CD8-positive, alpha-beta memory T cell (primary cell): ENCODE data around the gene ACOX2. TPM values are rescaled to one million over a fixed set of nuclear protein-coding genes. Genes with fewer than 3 reads are reported as not detected.

Experiments
- CTCF ChIA-PET: fragments of 350-600 bp; sonication (Branson Sonifier 250); formaldehyde crosslinking; loops from one replicate; lab custom pipeline; 2021; ENCODE audit warnings: antibody characterized with exemption; lab: Charles Lee
- POLR2A ChIA-PET: fragments of 350-600 bp; sonication (Branson Sonifier 250); formaldehyde crosslinking; loops from one replicate; lab custom pipeline; 2021; ENCODE audit warnings: antibody characterized with exemption; lab: Charles Lee
- DNase-seq, 5 donors: peaks; one replicate each; pipeline versions ENCODE4 v3.0.0 to v3.0.0-alpha.2; 2020 to 2022; ENCODE audit warnings: mixed read lengths in 1 of 5
- H3K27ac ChIP-seq: one replicate; pipeline ENCODE4 v1.7.0; 2013; ENCODE audit warnings: low read depth, mild to moderate bottlenecking, low read length, moderate library complexity
- H3K27me3 ChIP-seq: 2 replicates; pipeline ENCODE4 v1.7.0; 2013; ENCODE audit warnings: low read length, mild to moderate bottlenecking; ENCODE audit not compliant: insufficient read depth, poor library complexity, severe bottlenecking
- H3K36me3 ChIP-seq: 2 replicates; pipeline ENCODE4 v1.7.0; 2013; ENCODE audit warnings: mild to moderate bottlenecking, low read length, moderate library complexity; ENCODE audit not compliant: insufficient read depth
- H3K4me1 ChIP-seq: 2 replicates; pipeline ENCODE4 v1.7.0; 2013; ENCODE audit warnings: mild to moderate bottlenecking, low read length, moderate library complexity; ENCODE audit not compliant: insufficient read depth
- H3K4me3 ChIP-seq: 2 replicates; pipeline ENCODE4 v1.7.0; 2013; ENCODE audit warnings: mild to moderate bottlenecking, low read length
- H3K9me3 ChIP-seq: 2 replicates; pipeline ENCODE4 v1.7.0; 2013; ENCODE audit warnings: mild to moderate bottlenecking, low read length
- H3K27ac Mint-ChIP-seq, 8 donors: one replicate each; pipeline ENCODE4 v1.8.0; 2020 to 2021; ENCODE audit warnings: mixed read lengths in 8 of 8, mild to moderate bottlenecking in 6 of 8, inconsistent platforms in 3 of 8, moderate library complexity in 3 of 8
- H3K27me3 Mint-ChIP-seq, 2 donors: one replicate each; pipeline ENCODE4 v1.8.0; 2020 to 2021; ENCODE audit warnings: mixed read lengths in 2 of 2, mild to moderate bottlenecking in 1 of 2, moderate library complexity in 1 of 2
- H3K36me3 Mint-ChIP-seq, 3 donors: one replicate each; pipeline ENCODE4 v1.8.0; 2020 to 2021; ENCODE audit warnings: mixed read lengths in 3 of 3, inconsistent platforms in 1 of 3, mild to moderate bottlenecking in 1 of 3
- H3K4me1 Mint-ChIP-seq, 3 donors: one replicate each; pipeline ENCODE4 v1.8.0; 2020 to 2021; ENCODE audit warnings: mixed read lengths in 3 of 3, inconsistent platforms in 1 of 3, mild to moderate bottlenecking in 1 of 3
- H3K4me3 Mint-ChIP-seq, 7 donors: one replicate each; pipeline ENCODE4 v1.8.0; 2020 to 2021; ENCODE audit warnings: mixed read lengths in 7 of 7, mild to moderate bottlenecking in 6 of 7, moderate library complexity in 4 of 7, inconsistent platforms in 2 of 7
- H3K9me3 Mint-ChIP-seq, 5 donors: one replicate each; pipeline ENCODE4 v1.8.0; 2020 to 2022; ENCODE audit warnings: mixed read lengths in 5 of 5, mild to moderate bottlenecking in 3 of 5, moderate library complexity in 2 of 5, inconsistent platforms in 1 of 5
- polyA plus RNA-seq: library from polyadenylated mRNA; unstranded; fragments of 300-500 nt; fragmentation: Illumina TruSeq; gene quantifications from one replicate; pipeline ENCODE4 v1.2.3, GENCODE V29; 2021
- total RNA-seq, 2 experiments: library from RNA; stranded (reverse); gene quantifications; one replicate each; pipeline ENCODE4 v1.2.3, GENCODE V29; 2021

Gene ACOX2
- total and polyA plus RNA-seq, 3 experiments from 2014 or later = not detected

- ChIA-PET POLR2A (interaction anchor here (0.6 kb wide), 1 partner anchor 84 kb away, joined by 7 read pairs; no protein-coding TSS in a partner anchor), CTCF (interaction anchor here (0.8 to 3.3 kb wide), 5 partner anchors 7 to 178 kb away, joined by 3 to 11 read pairs (median 6); partner anchors contain the start of genes HTD2, KCTD6, PXK and RPP14)
- Mint-ChIP-seq H3K4me1 (peaks cover 13 to 15% (median 14%) of the 10 kb centered on the region in 3 donors), H3K27me3 (peaks cover 3 to 6% of the 10 kb centered on the region in 2 donors), H3K36me3 (peaks cover 0 to 2% (median 0%) of the 10 kb centered on the region in 3 donors), H3K27ac (no peak overlapping the region), H3K4me3 (peak overlapping the region in 1 of 7 donors; percentile 16), H3K9me3 (no peaks in the 10 kb centered on the region)
- DNase-seq = no peak
- Histone ChIP-seq H3K36me3 (no peaks in the 10 kb centered on the region), H3K27me3 (no peaks in the 10 kb centered on the region), H3K9me3 (no peaks in the 10 kb centered on the region), H3K27ac (no peak overlapping the region), H3K4me1 (no peaks in the 10 kb centered on the region), H3K4me3 (no peak overlapping the region)
Observed at GRCh38 chr3:58484045-58484721, 52.8 kb downstream of the ACOX2 start.

GRCh38 chr3:58482917-58483636 lies 53.9 kb downstream of the ACOX2 start:
- CTCF ChIA-PET = interaction anchor here (0.8 to 3.3 kb wide), 5 partner anchors 9 to 177 kb away, joined by 3 to 11 read pairs (median 4); partner anchors contain the start of genes HTD2, KCTD6, PXK and RPP14
- peaks cover 13 to 15% (median 14%) of the 10 kb centered on the region in 3 donors for H3K4me1 Mint-ChIP-seq
- no peaks in the 10 kb centered on the region for H3K4me1 ChIP-seq

GRCh38 chr3:58480309-58480708 lies 56.7 kb downstream of the ACOX2 start:
- CTCF ChIA-PET = interaction anchor here (1.6 to 1.8 kb wide), 2 partner anchors 11 to 17 kb away, joined by 5 to 7 read pairs; partner anchors contain the start of gene KCTD6
- Mint-ChIP-seq H3K27ac (no peak overlapping the region), H3K4me1 (peaks cover 1 to 2% (median 2%) of the 10 kb centered on the region in 3 donors), H3K9me3 (no peaks in the 10 kb centered on the region), H3K36me3 (peaks cover 0 to 3% (median 0%) of the 10 kb centered on the region in 3 donors), H3K4me3 (no peak overlapping the region), H3K27me3 (peaks cover 3 to 6% of the 10 kb centered on the region in 2 donors)
- Histone ChIP-seq H3K27ac (no peak overlapping the region), H3K4me3 (no peak overlapping the region), H3K4me1 (no peaks in the 10 kb centered on the region), H3K9me3 (no peaks in the 10 kb centered on the region), H3K36me3 (no peaks in the 10 kb centered on the region), H3K27me3 (no peaks in the 10 kb centered on the region)
- no peak for DNase-seq
- POLR2A ChIA-PET = no interaction called here

More at GRCh38 chr3:58482917-58483636, 53.9 kb downstream of the ACOX2 start:
- Mint-ChIP-seq H3K9me3 (no peaks in the 10 kb centered on the region), H3K27ac (peak overlapping the region in 1 of 8 donors; percentile 17), H3K36me3 (peaks cover 0 to 3% (median 0%) of the 10 kb centered on the region in 3 donors), H3K4me3 (no peak overlapping the region), H3K27me3 (peaks cover 3 to 6% of the 10 kb centered on the region in 2 donors)
- no peak overlapping the region for H3K4me3 ChIP-seq
- no peaks in the 10 kb centered on the region for H3K27me3 ChIP-seq
- no peak overlapping the region for H3K27ac ChIP-seq
- POLR2A ChIA-PET = no interaction called here
- H3K9me3 ChIP-seq = no peaks in the 10 kb centered on the region
- H3K36me3 ChIP-seq = no peaks in the 10 kb centered on the region
- DNase-seq = no peak

GRCh38 chr3:58478781-58479180 lies 58.2 kb downstream of the ACOX2 start:
- H3K36me3 ChIP-seq = no peaks in the 10 kb centered on the region
- no peak overlapping the region for H3K4me3 Mint-ChIP-seq
- DNase-seq = no peak
- H3K9me3 Mint-ChIP-seq = no peaks in the 10 kb centered on the region
- no peaks in the 10 kb centered on the region for H3K27me3 ChIP-seq
- H3K27ac Mint-ChIP-seq = peak overlapping the region in 1 of 8 donors; percentile 45
- peaks cover 0 to 6% of the 10 kb centered on the region in 2 donors for H3K27me3 Mint-ChIP-seq
- no peak overlapping the region for H3K27ac ChIP-seq
- POLR2A ChIA-PET = no interaction called here
- no peak overlapping the region for H3K4me3 ChIP-seq
- CTCF ChIA-PET = interaction anchor here (1.8 kb wide), 1 partner anchor 13 kb away, joined by 7 read pairs; the partner anchor contains the start of gene KCTD6
- H3K36me3 Mint-ChIP-seq = peaks cover 0 to 3% (median 0%) of the 10 kb centered on the region in 3 donors
- peaks cover 4% of the 10 kb centered on the region for H3K4me1 ChIP-seq
- H3K9me3 ChIP-seq = no peaks in the 10 kb centered on the region
- H3K4me1 Mint-ChIP-seq = peaks cover 13 to 17% (median 16%) of the 10 kb centered on the region in 3 donors

- Histone ChIP-seq H3K4me1 (peaks cover 26% of the 10 kb centered on the region), H3K36me3 (no peaks in the 10 kb centered on the region), H3K27ac (no peak overlapping the region), H3K9me3 (no peaks in the 10 kb centered on the region), H3K4me3 (no peak overlapping the region), H3K27me3 (no peaks in the 10 kb centered on the region)
- peaks cover 0 to 3% (median 0%) of the 10 kb centered on the region in 3 donors for H3K36me3 Mint-ChIP-seq
- H3K27me3 Mint-ChIP-seq = no peaks in the 10 kb centered on the region
- no peaks in the 10 kb centered on the region for H3K9me3 Mint-ChIP-seq
- peak overlapping the region in 6 of 8 donors; percentile 0 to 65 (median 28) for H3K27ac Mint-ChIP-seq
- DNase-seq = no peak
- H3K4me3 Mint-ChIP-seq = peak overlapping the region in 1 of 7 donors; percentile 9
- ChIA-PET POLR2A (no interaction called here), CTCF (interaction anchor here (1.2 to 7.1 kb wide), 3 partner anchors 12 to 169 kb away, joined by 3 to 57 read pairs (median 4); partner anchors contain the start of genes HTD2, KCTD6 and RPP14)
- peaks cover 44 to 50% (median 48%) of the 10 kb centered on the region in 3 donors for H3K4me1 Mint-ChIP-seq
Observed at GRCh38 chr3:58474967-58475578, 61.9 kb downstream of the ACOX2 start.

- POLR2A ChIA-PET = no interaction called here
- H3K27me3 ChIP-seq = no peaks in the 10 kb centered on the region
Observed at GRCh38 chr3:58474348-58474911, 62.6 kb downstream of the ACOX2 start.

GRCh38 chr3:58473275-58473674 lies 63.7 kb downstream of the ACOX2 start:
- Histone ChIP-seq H3K4me3 (no peak overlapping the region), H3K9me3 (no peaks in the 10 kb centered on the region), H3K27me3 (no peaks in the 10 kb centered on the region), H3K36me3 (no peaks in the 10 kb centered on the region), H3K4me1 (peaks cover 26% of the 10 kb centered on the region), H3K27ac (no peak overlapping the region)
- no peaks in the 10 kb centered on the region for H3K9me3 Mint-ChIP-seq
- H3K27ac Mint-ChIP-seq = peak overlapping the region in 5 of 8 donors; percentile 73 to 95 (median 83)
- H3K4me1 Mint-ChIP-seq = peaks cover 46 to 59% (median 48%) of the 10 kb centered on the region in 3 donors
- no peak for DNase-seq
- ChIA-PET POLR2A (no interaction called here), CTCF (interaction anchor here (1.9 to 7.1 kb wide), 3 partner anchors 10 to 19 kb away, joined by 4 to 57 read pairs (median 10); partner anchors contain the start of gene KCTD6)
- peak overlapping the region in 2 of 7 donors; percentile 49 to 57 for H3K4me3 Mint-ChIP-seq
- H3K36me3 Mint-ChIP-seq = peaks cover 0 to 2% (median 0%) of the 10 kb centered on the region in 3 donors
- no peaks in the 10 kb centered on the region for H3K27me3 Mint-ChIP-seq

More at GRCh38 chr3:58474348-58474911, 62.6 kb downstream of the ACOX2 start:
- Histone ChIP-seq H3K9me3 (no peaks in the 10 kb centered on the region), H3K4me1 (peaks cover 26% of the 10 kb centered on the region), H3K27ac (no peak overlapping the region), H3K36me3 (no peaks in the 10 kb centered on the region), H3K4me3 (no peak overlapping the region)
- peaks cover 46 to 54% (median 48%) of the 10 kb centered on the region in 3 donors for H3K4me1 Mint-ChIP-seq
- CTCF ChIA-PET = interaction anchor here (1.2 to 7.1 kb wide), 4 partner anchors 11 to 168 kb away, joined by 3 to 57 read pairs (median 7); partner anchors contain the start of genes HTD2, KCTD6 and RPP14
- H3K9me3 Mint-ChIP-seq = no peaks in the 10 kb centered on the region
- DNase-seq = no peak
- H3K27me3 Mint-ChIP-seq = no peaks in the 10 kb centered on the region
- peak overlapping the region in 5 of 8 donors; percentile 17 to 80 (median 54) for H3K27ac Mint-ChIP-seq
- peaks cover 0 to 3% (median 0%) of the 10 kb centered on the region in 3 donors for H3K36me3 Mint-ChIP-seq
- no peak overlapping the region for H3K4me3 Mint-ChIP-seq
